Endothelial cell of umbilical vein (primary cell): ENCODE data around the gene CD93. TPM values are rescaled to one million over a fixed set of nuclear protein-coding genes. Genes with fewer than 3 reads are reported as not detected.

ENCODE experiments used
- BruUV-seq: library from RNA; stranded (reverse); fragments of 400-500 nt; replicated peaks from 2 replicates; lab custom pipeline; 2021; lab: Mats Ljungman, UMichigan
- CTCF ChIA-PET: fragments of 300-600, 350-600 bp; sonication (Branson Sonifier 250); formaldehyde crosslinking; loops from one replicate; lab custom pipeline; 2021; ENCODE audit warnings: antibody characterized with exemption, inconsistent platforms; lab: Charles Lee
- POLR2A ChIA-PET: fragments of 300-600, 350-600 bp; sonication (Branson Sonifier 250); formaldehyde crosslinking; loops from one replicate; lab custom pipeline; 2021; ENCODE audit warnings: antibody characterized with exemption, inconsistent platforms; lab: Charles Lee
- DNase-seq: peaks from one replicate; pipeline ENCODE4 v3.0.0-alpha.2; 2011; ENCODE audit warnings: low read depth, low spot score
- FAIRE-seq: peaks from 2 replicates; lab custom pipeline; 2011; peaks lifted over from hg19 to GRCh38; lab: Jason Lieb, UNC
- H2AFZ ChIP-seq: 2 replicates; pipeline ENCODE4 v1.6.0; 2012; ENCODE audit warnings: low read depth, low read length, control low read depth, inconsistent platforms
- H3K27ac ChIP-seq: 2 replicates; pipeline ENCODE4 v1.5.1; 2011; ENCODE audit warnings: low read depth, mild to moderate bottlenecking, control low read depth, low read length, moderate library complexity; ENCODE audit not compliant: insufficient read depth
- H3K27me3 ChIP-seq, 2 experiments: 2 replicates each; pipeline versions ENCODE4 v1.6.0 to v1.6.1; 2011; ENCODE audit warnings: low read length in 2 of 2, mixed read lengths in 1 of 2; ENCODE audit not compliant: control insufficient read depth in 2 of 2, insufficient read depth in 2 of 2
- H3K36me3 ChIP-seq, 2 experiments: 2 replicates in 1 of 2; 3 replicates in 1 of 2; pipeline ENCODE4 v1.5.1; 2011; ENCODE audit warnings: low read length in 2 of 2, mild to moderate bottlenecking in 1 of 2, moderate library complexity in 1 of 2; ENCODE audit not compliant: control insufficient read depth in 2 of 2, insufficient read depth in 2 of 2; ENCODE audit errors: extremely low read depth in 1 of 2
- H3K4me1 ChIP-seq: 3 replicates; pipeline ENCODE4 v1.5.1; 2011; ENCODE audit warnings: mild to moderate bottlenecking, low read length; ENCODE audit not compliant: control insufficient read depth, insufficient read depth; ENCODE audit errors: extremely low read depth
- H3K4me2 ChIP-seq: 2 replicates; pipeline ENCODE4 v1.6.1; 2011; ENCODE audit warnings: low read length, control low read depth, mixed read lengths; ENCODE audit not compliant: insufficient read depth
- H3K4me3 ChIP-seq, 3 experiments: fragments of 200-600 bp in 1 of 3; sonication (generic), shearing (Covaris generic) in 1 of 3; replicated peaks in 1 of 3; 2 replicates each; pipeline ENCODE4 v1.5.1; 2011 to 2016; ENCODE audit warnings: control low read depth in 3 of 3, low read length in 3 of 3, mild to moderate bottlenecking in 2 of 3, inconsistent platforms in 1 of 3, low read depth in 1 of 3, moderate library complexity in 1 of 3; ENCODE audit not compliant: insufficient read depth in 1 of 3
- H3K79me2 ChIP-seq: 2 replicates; pipeline ENCODE4 v1.6.0; 2012; ENCODE audit warnings: low read length, inconsistent platforms; ENCODE audit not compliant: control insufficient read depth, insufficient read depth
- H3K9ac ChIP-seq: replicated peaks from 2 replicates; pipeline ENCODE3; 2011; ENCODE audit warnings: low read length, control low read depth; ENCODE audit not compliant: insufficient read depth; ENCODE audit errors: extremely low read depth
- H3K9me1 ChIP-seq: replicated peaks from 3 replicates; pipeline ENCODE4 v1.6.0; 2011; ENCODE audit warnings: mild to moderate bottlenecking, low read length; ENCODE audit not compliant: control insufficient read depth, insufficient read depth; ENCODE audit errors: extremely low read depth
- H3K9me3 ChIP-seq: replicated peaks from 2 replicates; pipeline ENCODE4 v1.5.1; 2012; ENCODE audit warnings: low read length, inconsistent platforms; ENCODE audit not compliant: control insufficient read depth, insufficient read depth
- H4K20me1 ChIP-seq: replicated peaks from 2 replicates; pipeline ENCODE3; 2011; ENCODE audit warnings: mild to moderate bottlenecking, low read length; ENCODE audit not compliant: control insufficient read depth, insufficient read depth; ENCODE audit errors: extremely low read depth
- CTCF ChIP-seq, 2 donors: IDR thresholded peaks; 1 replicate in 1 of 2; 2 replicates in 1 of 2; pipeline ENCODE4 v1.5.1; 2011; ENCODE audit warnings: low read length in 2 of 2, mild to moderate bottlenecking in 2 of 2, moderate library complexity in 2 of 2, control low read depth in 1 of 2, inconsistent platforms in 1 of 2, low read depth in 1 of 2; ENCODE audit not compliant: insufficient read depth in 1 of 2; ENCODE audit errors: extremely low read depth in 1 of 2
- EZH2 ChIP-seq: IDR thresholded peaks from 2 replicates; pipeline ENCODE4 v1.6.1; 2012; ENCODE audit warnings: borderline replicate concordance, low read depth, mild to moderate bottlenecking, moderate library complexity, low read length, inconsistent platforms; ENCODE audit not compliant: severe bottlenecking
- FOS ChIP-seq: IDR thresholded peaks from 2 replicates; pipeline ENCODE4 v1.6.1; 2011; ENCODE audit warnings: mild to moderate bottlenecking, low read length, moderate library complexity, borderline replicate concordance; ENCODE audit not compliant: insufficient read depth
- GATA2 ChIP-seq: IDR thresholded peaks from 2 replicates; pipeline ENCODE4 v1.7.0; 2011; ENCODE audit warnings: low read depth, mild to moderate bottlenecking, moderate library complexity, mixed read lengths, low read length; ENCODE audit not compliant: insufficient read length, insufficient read depth
- JUN ChIP-seq: IDR thresholded peaks from 2 replicates; pipeline ENCODE4 v1.6.1; 2011; ENCODE audit warnings: borderline replicate concordance, low read depth; ENCODE audit not compliant: insufficient read length, insufficient read depth
- MAX ChIP-seq: IDR thresholded peaks from 2 replicates; pipeline ENCODE4 v1.6.1; 2011; ENCODE audit not compliant: insufficient read depth, insufficient read length
- MYC ChIP-seq: IDR thresholded peaks from one replicate; pipeline ENCODE4 v1.6.1; 2011; ENCODE audit warnings: mild to moderate bottlenecking, low read depth, low read length
- POLR2A ChIP-seq: IDR thresholded peaks from 2 replicates; pipeline ENCODE4 v1.6.1; 2012; ENCODE audit warnings: low read depth, mild to moderate bottlenecking, control low read depth, low read length
- POLR2AphosphoS5 ChIP-seq: IDR thresholded peaks from 2 replicates; pipeline ENCODE4 v1.6.1; 2012; ENCODE audit warnings: low read depth, mild to moderate bottlenecking, control low read depth, low read length, moderate library complexity; ENCODE audit not compliant: insufficient read depth
- dilution Hi-C: fragments of 300-500 bp; cut with MboI; formaldehyde crosslinking; loops from one replicate; pipeline ENCODE4 v1.15.0; 2019; ENCODE audit warnings: low sequenced_read_pairs; ENCODE audit not compliant: extremely low pct_ligation_motif_present
- intact Hi-C: fragments of 100-400 bp; cut with micrococcal nuclease; formaldehyde crosslinking; loops from one replicate; pipeline ENCODE4 v1.10.0; 2022
- polyA plus RNA-seq, 4 experiments: library from polyadenylated mRNA; depleted of rRNA in 3 of 4; stranded (reverse) in 3 of 4; unstranded in 1 of 4; fragments of >200 nt; gene quantifications; 2 replicates each; pipeline versions ENCODE4 v1.2.1 to v1.2.3, GENCODE V29; 2011 to 2012; ENCODE audit warnings: missing spikeins in 1 of 4
- total RNA-seq: library from RNA; stranded (reverse); gene quantifications from 2 replicates; pipeline ENCODE4 v1.2.3, GENCODE V29; 2021

Gene CD93
- total and polyA plus RNA-seq, 2 donors (not counting 3 experiments of a cell fraction or from before 2014, with no cell fraction given): 180 to 413 TPM

- Histone ChIP-seq H2AFZ (no peak overlapping the region), H3K4me3 (no peak overlapping the region), H3K4me1 (peaks cover 55% of the 10 kb centered on the region), H3K79me2 (peaks cover 22% of the 10 kb centered on the region), H3K36me3 (peaks cover 15 to 16% of the 10 kb centered on the region in 2 experiments), H3K9me1 (no peaks in the 10 kb centered on the region), H3K4me2 (no peak overlapping the region), H3K27me3 (no peaks in the 10 kb centered on the region), H3K9ac (no peak overlapping the region), H3K9me3 (no peaks in the 10 kb centered on the region), H3K27ac (no peak overlapping the region), H4K20me1 (no peaks in the 10 kb centered on the region)
- intact Hi-C loops (no loop called here), dilution Hi-C loops (no loop called here)
- ChIA-PET CTCF (interaction anchor here (1.4 kb wide), 1 partner anchor 124 kb away, joined by 7 read pairs; no protein-coding TSS in a partner anchor), POLR2A (no interaction called here)
- FAIRE-seq: no peak
- DNase-seq: no peak
- BruUV-seq: no TSS peak
- TF ChIP-seq CTCF (IDR thresholded peaks at IDR 0.05; ENCODE audit: extremely low read depth in 1 of 2, insufficient read depth in 1 of 2, low read depth in 1 of 2, low read length in 2 of 2) (no peak), POLR2AphosphoS5 (no peak), FOS (no peak), MAX (no peak), GATA2 (no peak), JUN (no peak), POLR2A (no peak), EZH2 (no peak), MYC (no peak)
Observed at GRCh38 chr20:23077277-23077676, 8.8 kb downstream of the CD93 start.
